Endothelial cell of umbilical vein (primary cell): ENCODE data around the gene WRAP73. TPM values are rescaled to one million over a fixed set of nuclear protein-coding genes. Genes with fewer than 3 reads are reported as not detected.

Experiments
- BruUV-seq: library from RNA; stranded (reverse); fragments of 400-500 nt; replicated peaks from 2 replicates; lab custom pipeline; 2021; lab: Mats Ljungman, UMichigan
- CTCF ChIA-PET: fragments of 300-600, 350-600 bp; sonication (Branson Sonifier 250); formaldehyde crosslinking; loops from one replicate; lab custom pipeline; 2021; ENCODE audit warnings: antibody characterized with exemption, inconsistent platforms; lab: Charles Lee
- POLR2A ChIA-PET: fragments of 300-600, 350-600 bp; sonication (Branson Sonifier 250); formaldehyde crosslinking; loops from one replicate; lab custom pipeline; 2021; ENCODE audit warnings: antibody characterized with exemption, inconsistent platforms; lab: Charles Lee
- DNase-seq: peaks from one replicate; pipeline ENCODE4 v3.0.0-alpha.2; 2011; ENCODE audit warnings: low read depth, low spot score
- FAIRE-seq: peaks from 2 replicates; lab custom pipeline; 2011; peaks lifted over from hg19 to GRCh38; lab: Jason Lieb, UNC
- H2AFZ ChIP-seq: 2 replicates; pipeline ENCODE4 v1.6.0; 2012; ENCODE audit warnings: low read depth, low read length, control low read depth, inconsistent platforms
- H3K27ac ChIP-seq: 2 replicates; pipeline ENCODE4 v1.5.1; 2011; ENCODE audit warnings: low read depth, mild to moderate bottlenecking, control low read depth, low read length, moderate library complexity; ENCODE audit not compliant: insufficient read depth
- H3K27me3 ChIP-seq, 2 experiments: 2 replicates each; pipeline versions ENCODE4 v1.6.0 to v1.6.1; 2011; ENCODE audit warnings: low read length in 2 of 2, mixed read lengths in 1 of 2; ENCODE audit not compliant: control insufficient read depth in 2 of 2, insufficient read depth in 2 of 2
- H3K36me3 ChIP-seq, 2 experiments: 2 replicates in 1 of 2; 3 replicates in 1 of 2; pipeline ENCODE4 v1.5.1; 2011; ENCODE audit warnings: low read length in 2 of 2, mild to moderate bottlenecking in 1 of 2, moderate library complexity in 1 of 2; ENCODE audit not compliant: control insufficient read depth in 2 of 2, insufficient read depth in 2 of 2; ENCODE audit errors: extremely low read depth in 1 of 2
- H3K4me1 ChIP-seq: 3 replicates; pipeline ENCODE4 v1.5.1; 2011; ENCODE audit warnings: mild to moderate bottlenecking, low read length; ENCODE audit not compliant: control insufficient read depth, insufficient read depth; ENCODE audit errors: extremely low read depth
- H3K4me2 ChIP-seq: 2 replicates; pipeline ENCODE4 v1.6.1; 2011; ENCODE audit warnings: low read length, control low read depth, mixed read lengths; ENCODE audit not compliant: insufficient read depth
- H3K4me3 ChIP-seq, 3 experiments: fragments of 200-600 bp in 1 of 3; sonication (generic), shearing (Covaris generic) in 1 of 3; replicated peaks in 1 of 3; 2 replicates each; pipeline ENCODE4 v1.5.1; 2011 to 2016; ENCODE audit warnings: control low read depth in 3 of 3, low read length in 3 of 3, mild to moderate bottlenecking in 2 of 3, inconsistent platforms in 1 of 3, low read depth in 1 of 3, moderate library complexity in 1 of 3; ENCODE audit not compliant: insufficient read depth in 1 of 3
- H3K79me2 ChIP-seq: 2 replicates; pipeline ENCODE4 v1.6.0; 2012; ENCODE audit warnings: low read length, inconsistent platforms; ENCODE audit not compliant: control insufficient read depth, insufficient read depth
- H3K9ac ChIP-seq: replicated peaks from 2 replicates; pipeline ENCODE3; 2011; ENCODE audit warnings: low read length, control low read depth; ENCODE audit not compliant: insufficient read depth; ENCODE audit errors: extremely low read depth
- H3K9me1 ChIP-seq: replicated peaks from 3 replicates; pipeline ENCODE4 v1.6.0; 2011; ENCODE audit warnings: mild to moderate bottlenecking, low read length; ENCODE audit not compliant: control insufficient read depth, insufficient read depth; ENCODE audit errors: extremely low read depth
- H3K9me3 ChIP-seq: replicated peaks from 2 replicates; pipeline ENCODE4 v1.5.1; 2012; ENCODE audit warnings: low read length, inconsistent platforms; ENCODE audit not compliant: control insufficient read depth, insufficient read depth
- H4K20me1 ChIP-seq: replicated peaks from 2 replicates; pipeline ENCODE3; 2011; ENCODE audit warnings: mild to moderate bottlenecking, low read length; ENCODE audit not compliant: control insufficient read depth, insufficient read depth; ENCODE audit errors: extremely low read depth
- EZH2 ChIP-seq: IDR thresholded peaks from 2 replicates; pipeline ENCODE4 v1.6.1; 2012; ENCODE audit warnings: borderline replicate concordance, low read depth, mild to moderate bottlenecking, moderate library complexity, low read length, inconsistent platforms; ENCODE audit not compliant: severe bottlenecking
- FOS ChIP-seq: IDR thresholded peaks from 2 replicates; pipeline ENCODE4 v1.6.1; 2011; ENCODE audit warnings: mild to moderate bottlenecking, low read length, moderate library complexity, borderline replicate concordance; ENCODE audit not compliant: insufficient read depth
- GATA2 ChIP-seq: IDR thresholded peaks from 2 replicates; pipeline ENCODE4 v1.7.0; 2011; ENCODE audit warnings: low read depth, mild to moderate bottlenecking, moderate library complexity, mixed read lengths, low read length; ENCODE audit not compliant: insufficient read length, insufficient read depth
- JUN ChIP-seq: IDR thresholded peaks from 2 replicates; pipeline ENCODE4 v1.6.1; 2011; ENCODE audit warnings: borderline replicate concordance, low read depth; ENCODE audit not compliant: insufficient read length, insufficient read depth
- MYC ChIP-seq: IDR thresholded peaks from one replicate; pipeline ENCODE4 v1.6.1; 2011; ENCODE audit warnings: mild to moderate bottlenecking, low read depth, low read length
- POLR2A ChIP-seq: IDR thresholded peaks from 2 replicates; pipeline ENCODE4 v1.6.1; 2012; ENCODE audit warnings: low read depth, mild to moderate bottlenecking, control low read depth, low read length
- POLR2AphosphoS5 ChIP-seq: IDR thresholded peaks from 2 replicates; pipeline ENCODE4 v1.6.1; 2012; ENCODE audit warnings: low read depth, mild to moderate bottlenecking, control low read depth, low read length, moderate library complexity; ENCODE audit not compliant: insufficient read depth
- dilution Hi-C: fragments of 300-500 bp; cut with MboI; formaldehyde crosslinking; loops from one replicate; pipeline ENCODE4 v1.15.0; 2019; ENCODE audit warnings: low sequenced_read_pairs; ENCODE audit not compliant: extremely low pct_ligation_motif_present
- intact Hi-C: fragments of 100-400 bp; cut with micrococcal nuclease; formaldehyde crosslinking; loops from one replicate; pipeline ENCODE4 v1.10.0; 2022
- polyA plus RNA-seq, 4 experiments: library from polyadenylated mRNA; depleted of rRNA in 3 of 4; stranded (reverse) in 3 of 4; unstranded in 1 of 4; fragments of >200 nt; gene quantifications; 2 replicates each; pipeline versions ENCODE4 v1.2.1 to v1.2.3, GENCODE V29; 2011 to 2012; ENCODE audit warnings: missing spikeins in 1 of 4
- total RNA-seq: library from RNA; stranded (reverse); gene quantifications from 2 replicates; pipeline ENCODE4 v1.2.3, GENCODE V29; 2021
- TF ChIP-seq, protein P1 (sequence below): IDR thresholded peaks from 2 replicates; pipeline ENCODE4 v1.6.1; 2011; ENCODE audit not compliant: insufficient read depth, insufficient read length
- TF ChIP-seq, protein P2 (sequence below), 2 donors: IDR thresholded peaks; 1 replicate in 1 of 2; 2 replicates in 1 of 2; pipeline ENCODE4 v1.5.1; 2011; ENCODE audit warnings: low read length in 2 of 2, mild to moderate bottlenecking in 2 of 2, moderate library complexity in 2 of 2, control low read depth in 1 of 2, inconsistent platforms in 1 of 2, low read depth in 1 of 2; ENCODE audit not compliant: insufficient read depth in 1 of 2; ENCODE audit errors: extremely low read depth in 1 of 2

Gene WRAP73
- total and polyA plus RNA-seq, 2 donors (not counting 3 experiments of a cell fraction or from before 2014, with no cell fraction given) = 23.0 to 50.7 TPM

DNA sequence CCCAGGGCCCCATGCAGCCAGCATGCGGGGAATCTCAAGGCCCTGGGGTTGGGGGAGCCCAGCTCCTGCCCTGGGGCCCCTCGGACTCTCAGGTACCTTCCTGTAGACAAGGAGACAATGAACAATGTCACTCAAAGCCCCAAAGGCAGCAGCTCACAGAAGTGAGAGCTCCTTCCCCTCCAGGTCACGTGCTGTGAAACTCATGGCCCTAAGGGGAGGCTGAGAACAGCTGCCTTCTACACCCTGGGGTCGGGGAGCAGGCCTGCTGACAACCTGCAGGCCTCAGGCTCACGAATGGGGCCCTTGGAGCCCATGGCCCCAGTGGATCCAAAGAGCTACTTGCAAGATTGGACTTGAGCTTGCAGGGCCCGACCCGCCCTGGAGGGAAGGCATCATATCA lies 41.7 kb downstream of the WRAP73 start:
- H3K9ac ChIP-seq = no peak overlapping the region
- no peaks in the 10 kb centered on the region for H4K20me1 ChIP-seq
- H3K4me3 ChIP-seq = no peak overlapping the region
- no peak overlapping the region for H3K27ac ChIP-seq
- no peaks in the 10 kb centered on the region for H3K27me3 ChIP-seq
- H2AFZ ChIP-seq = no peak overlapping the region
- no peaks in the 10 kb centered on the region for H3K36me3 ChIP-seq
- H3K9me1 ChIP-seq = no peaks in the 10 kb centered on the region
- intact Hi-C loops (no loop called here), dilution Hi-C loops (no loop called here)
- ChIA-PET POLR2A (no interaction called here), CTCF (interaction anchor here (1.0 to 3.8 kb wide), 6 partner anchors 11 to 155 kb away, joined by 3 to 24 read pairs (median 6); no protein-coding TSS in a partner anchor)
- TF ChIP-seq EZH2 (no peak), MYC (no peak), POLR2A (no peak), POLR2AphosphoS5 (no peak), GATA2 (no peak), FOS (no peak), JUN (no peak)
- TF ChIP-seq, protein P1, sequence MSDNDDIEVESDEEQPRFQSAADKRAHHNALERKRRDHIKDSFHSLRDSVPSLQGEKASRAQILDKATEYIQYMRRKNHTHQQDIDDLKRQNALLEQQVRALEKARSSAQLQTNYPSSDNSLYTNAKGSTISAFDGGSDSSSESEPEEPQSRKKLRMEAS = no peak
- TF ChIP-seq, protein P2, sequence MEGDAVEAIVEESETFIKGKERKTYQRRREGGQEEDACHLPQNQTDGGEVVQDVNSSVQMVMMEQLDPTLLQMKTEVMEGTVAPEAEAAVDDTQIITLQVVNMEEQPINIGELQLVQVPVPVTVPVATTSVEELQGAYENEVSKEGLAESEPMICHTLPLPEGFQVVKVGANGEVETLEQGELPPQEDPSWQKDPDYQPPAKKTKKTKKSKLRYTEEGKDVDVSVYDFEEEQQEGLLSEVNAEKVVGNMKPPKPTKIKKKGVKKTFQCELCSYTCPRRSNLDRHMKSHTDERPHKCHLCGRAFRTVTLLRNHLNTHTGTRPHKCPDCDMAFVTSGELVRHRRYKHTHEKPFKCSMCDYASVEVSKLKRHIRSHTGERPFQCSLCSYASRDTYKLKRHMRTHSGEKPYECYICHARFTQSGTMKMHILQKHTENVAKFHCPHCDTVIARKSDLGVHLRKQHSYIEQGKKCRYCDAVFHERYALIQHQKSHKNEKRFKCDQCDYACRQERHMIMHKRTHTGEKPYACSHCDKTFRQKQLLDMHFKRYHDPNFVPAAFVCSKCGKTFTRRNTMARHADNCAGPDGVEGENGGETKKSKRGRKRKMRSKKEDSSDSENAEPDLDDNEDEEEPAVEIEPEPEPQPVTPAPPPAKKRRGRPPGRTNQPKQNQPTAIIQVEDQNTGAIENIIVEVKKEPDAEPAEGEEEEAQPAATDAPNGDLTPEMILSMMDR (IDR thresholded peaks at IDR 0.05; ENCODE audit: extremely low read depth in 1 of 2, insufficient read depth in 1 of 2, low read depth in 1 of 2, low read length in 2 of 2) = no peak
- no peaks in the 10 kb centered on the region for H3K9me3 ChIP-seq
- no peak overlapping the region for H3K4me2 ChIP-seq
- BruUV-seq = no TSS peak
- H3K79me2 ChIP-seq = no peaks in the 10 kb centered on the region
- no peak for DNase-seq
- FAIRE-seq = no peak
- H3K4me1 ChIP-seq = peaks cover 16% of the 10 kb centered on the region
